Measurements from ENCODE around the gene ARL13A. TPM values are rescaled to one million over a fixed set of nuclear protein-coding genes. Genes with fewer than 3 reads are reported as not detected.
"Not testable (repeated sequence)": the region's sequence is repeated elsewhere in the genome, so short reads cannot be mapped to it uniquely, and the experiment has no call there.

The ARL13A gene
- total RNA-seq, result not detected

DNA sequence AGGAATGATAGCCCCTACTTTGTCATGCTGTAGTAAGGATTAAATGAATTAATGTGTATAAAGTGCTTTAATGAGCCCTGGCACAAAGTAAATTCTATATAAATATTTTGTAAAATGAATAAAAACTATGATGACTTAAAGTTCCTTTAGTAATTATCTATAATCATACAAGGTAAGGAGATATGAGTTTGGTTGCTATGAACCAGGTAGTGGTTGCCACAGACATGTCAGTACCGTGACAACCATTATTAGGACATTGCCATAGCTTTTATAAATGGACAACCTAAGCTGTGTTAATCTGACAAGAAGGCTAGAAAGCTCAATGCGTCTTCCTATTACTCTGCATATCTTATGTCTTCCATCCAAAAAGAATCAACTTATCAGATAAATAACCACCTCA is at the start of gene ARL13A:
ARL13A (plus strand) TSS at position 301 of the 400 bp plus-strand sequence. CDS start 3,982 bp downstream, outside the sequence.
- no peak for DNase-seq

DNA sequence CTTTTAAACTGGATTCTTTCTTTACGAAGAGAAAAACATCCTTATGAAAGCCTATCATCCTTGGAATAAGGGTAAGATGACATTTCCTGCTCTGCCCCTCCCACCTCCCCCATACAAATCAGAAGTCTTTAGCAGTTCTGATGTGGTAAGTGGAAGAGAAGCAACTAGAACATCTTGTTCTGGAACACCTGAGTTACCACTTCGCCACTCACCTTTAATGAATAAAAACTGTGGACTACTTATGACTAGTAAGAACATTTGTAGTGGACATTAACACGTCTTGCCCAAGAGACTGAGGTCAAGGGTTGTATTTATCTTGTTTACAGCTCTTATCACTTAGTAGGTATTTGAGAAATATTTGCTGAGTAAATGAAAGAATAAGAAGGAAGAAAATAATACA is 45.1 kb upstream of the ARL13A start:
- no peak for DNase-seq

DNA sequence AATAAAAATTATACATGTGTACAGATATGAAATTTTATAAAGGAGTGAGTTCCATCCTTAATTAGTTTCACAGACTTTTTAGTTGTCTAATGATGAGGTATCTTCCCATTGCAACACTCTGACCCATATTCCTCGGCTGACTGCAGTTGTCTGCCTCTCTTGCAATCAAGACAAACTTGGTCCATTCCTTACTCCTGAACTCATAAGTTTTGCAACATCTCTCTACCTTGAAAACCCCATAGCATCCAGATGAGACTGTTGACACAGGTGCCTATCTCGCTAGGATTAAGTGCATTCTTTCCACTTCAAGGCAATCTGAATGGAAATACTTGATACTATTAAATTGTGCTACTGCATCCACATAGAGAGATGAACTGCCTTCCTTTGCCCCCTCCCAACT is 43.1 kb upstream of the ARL13A start:
- no peak for DNase-seq

DNA sequence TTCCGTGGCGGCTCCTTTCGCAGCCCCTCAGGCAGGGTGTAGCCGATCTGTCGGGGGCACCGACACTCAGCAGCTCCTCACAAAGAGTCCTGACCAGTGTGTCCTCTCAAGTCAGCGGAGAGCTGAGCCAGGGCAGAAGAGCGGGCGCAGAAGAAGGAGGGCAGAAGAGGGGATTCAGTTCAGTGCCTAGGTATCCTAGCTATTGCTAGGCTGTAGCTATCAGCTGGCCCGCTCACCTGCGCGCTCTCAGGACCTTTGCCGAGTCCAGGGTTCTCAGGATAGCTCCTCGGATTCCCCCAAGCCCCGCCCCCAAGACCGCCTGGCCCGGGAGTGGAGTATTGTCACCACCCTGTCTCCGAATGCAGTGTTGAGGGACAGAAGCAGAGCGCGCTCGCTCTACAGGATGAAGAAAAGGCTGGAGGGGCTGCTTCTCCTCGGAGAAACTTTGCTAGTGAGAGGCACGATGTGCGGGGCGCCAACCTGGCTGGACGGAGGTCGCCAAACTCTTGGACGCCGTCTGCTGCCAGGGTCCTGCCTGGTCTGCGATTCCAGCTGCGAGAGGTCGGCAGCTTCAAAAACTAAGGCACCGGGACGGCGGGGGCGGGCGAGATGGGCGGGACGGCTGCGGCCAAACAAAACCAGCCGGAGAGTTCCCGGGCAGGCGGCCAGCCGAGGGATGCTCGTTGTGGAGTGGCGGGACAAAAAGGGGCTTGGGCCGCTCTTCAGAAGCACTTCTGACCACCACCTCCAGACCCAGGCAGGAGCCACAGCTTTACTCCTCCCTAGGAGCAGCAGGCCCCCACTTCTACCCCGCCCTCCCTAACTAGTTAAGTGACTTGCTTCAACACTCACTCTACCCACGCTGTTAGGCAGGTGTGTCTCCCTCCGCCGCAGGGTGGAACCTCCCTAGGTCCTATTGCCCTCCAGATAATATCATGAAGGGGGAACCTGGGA is 40.6 kb upstream of the ARL13A start, which contains the start of gene XKRX:
XKRX (minus strand) TSS at position 258 of the 954 bp plus-strand sequence. CDS start 613 bp downstream, outside the sequence.
- DNase-seq, result no peak

DNA sequence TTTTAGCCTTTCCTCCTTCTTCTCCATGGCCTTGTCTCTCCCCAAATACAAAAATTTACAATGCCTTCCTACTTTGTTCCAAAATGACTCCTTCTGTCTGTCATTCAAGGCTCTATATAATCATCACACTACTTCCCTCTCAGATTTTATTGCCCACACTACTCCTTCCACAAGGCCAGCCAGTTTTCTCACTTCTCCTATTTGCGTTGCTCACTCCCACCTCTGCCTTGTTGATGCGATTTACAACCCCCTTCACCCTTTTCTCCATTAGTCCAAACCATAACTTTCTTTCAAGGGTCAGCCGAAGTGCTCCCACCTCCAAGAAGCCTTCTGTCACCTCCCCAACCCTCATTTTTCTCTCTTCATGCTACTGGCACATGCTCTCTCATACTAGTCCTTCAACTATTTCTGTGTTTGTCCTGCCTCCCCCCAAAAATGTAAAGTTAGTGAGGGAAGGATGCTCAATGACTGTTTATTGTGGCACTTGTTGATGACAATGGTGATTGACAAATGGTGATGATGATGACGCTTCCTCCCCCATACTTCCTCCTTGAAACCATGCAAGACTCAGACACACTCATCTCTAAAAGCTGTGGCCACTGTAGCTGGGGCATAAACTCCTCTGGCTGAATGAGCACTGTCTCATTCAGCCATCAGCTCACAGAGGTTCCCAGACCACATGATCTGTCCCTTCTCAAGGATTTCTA is 38.1 kb upstream of the ARL13A start:
- no peak for DNase-seq

DNA sequence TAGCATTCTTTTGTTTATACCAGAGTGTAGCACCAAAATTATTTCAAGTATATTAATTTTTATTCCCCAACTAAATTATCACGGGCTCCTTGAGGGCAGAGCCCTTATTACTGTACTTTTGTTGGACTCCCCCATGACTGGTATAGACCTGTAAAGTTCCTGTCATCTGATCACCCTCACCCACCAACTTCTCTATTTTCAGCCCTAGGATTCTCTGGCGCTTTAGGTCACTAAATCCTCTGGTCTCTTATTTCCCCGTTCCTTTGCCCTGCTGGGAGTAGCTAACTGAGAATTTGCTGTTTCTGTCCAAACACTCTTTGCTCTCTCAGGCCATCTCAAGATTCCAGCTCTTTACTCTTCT is 37.6 kb upstream of the ARL13A start:
- no peak for DNase-seq

DNA sequence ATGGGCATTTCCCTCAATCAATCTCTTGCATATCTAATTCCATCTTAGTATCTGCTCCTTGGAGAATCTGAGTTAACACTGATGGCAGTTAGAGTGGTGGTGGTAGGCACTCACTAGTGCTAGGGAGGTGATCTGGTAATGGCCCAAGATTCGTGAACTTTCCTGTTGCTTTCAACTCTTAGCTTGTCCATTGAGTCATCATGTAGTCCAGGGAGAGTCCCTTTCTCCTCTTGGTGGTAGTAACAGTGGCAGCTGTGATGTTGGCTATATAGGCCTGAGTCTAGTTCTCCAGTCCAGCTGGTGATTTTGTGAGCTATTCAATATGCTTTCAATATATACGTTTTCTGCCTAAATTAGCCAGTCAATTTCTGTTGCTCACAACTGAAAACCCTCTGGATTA is 33.7 kb upstream of the ARL13A start:
- DNase-seq, result no peak

DNA sequence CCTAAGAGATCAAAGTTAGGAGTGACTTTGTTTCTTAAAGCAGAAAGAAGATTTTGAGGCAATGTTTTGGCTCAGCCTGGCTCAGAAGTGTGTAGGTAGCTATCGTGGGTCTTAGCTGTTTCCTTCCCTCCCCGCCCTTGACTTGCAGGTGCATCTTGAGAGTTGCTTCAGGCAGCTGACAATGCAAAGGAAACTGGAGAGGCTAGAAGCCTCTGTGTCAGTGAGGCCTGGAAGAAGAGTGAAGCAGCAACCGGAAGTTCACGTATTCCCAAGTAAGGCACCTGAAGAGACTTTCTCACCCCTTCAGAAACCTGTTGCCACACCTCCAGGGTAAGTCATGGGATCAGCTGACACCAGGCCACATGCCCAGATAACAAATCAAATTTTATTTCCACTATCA is 30.2 kb upstream of the ARL13A start:
- DNase-seq, result no peak

DNA sequence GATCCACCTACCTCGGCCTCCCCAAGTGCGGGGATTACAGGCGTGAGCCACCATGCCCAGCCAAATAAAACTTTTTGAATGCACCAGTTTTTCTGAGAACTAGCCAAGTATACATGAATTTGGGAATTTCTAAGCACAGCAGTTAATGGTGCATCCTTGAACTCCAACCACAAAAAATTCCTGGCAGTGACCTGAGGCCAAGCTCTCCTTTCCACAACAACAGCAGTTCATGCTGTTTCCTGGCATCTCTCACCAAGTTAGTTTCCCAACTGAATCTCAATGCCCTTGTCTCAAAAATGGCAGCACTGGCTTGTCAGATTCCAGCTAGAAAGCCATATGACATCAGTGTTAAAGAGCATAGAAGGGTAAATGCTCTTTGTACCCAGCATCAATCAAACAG is 24.9 kb upstream of the ARL13A start:
- no peak for DNase-seq

DNA sequence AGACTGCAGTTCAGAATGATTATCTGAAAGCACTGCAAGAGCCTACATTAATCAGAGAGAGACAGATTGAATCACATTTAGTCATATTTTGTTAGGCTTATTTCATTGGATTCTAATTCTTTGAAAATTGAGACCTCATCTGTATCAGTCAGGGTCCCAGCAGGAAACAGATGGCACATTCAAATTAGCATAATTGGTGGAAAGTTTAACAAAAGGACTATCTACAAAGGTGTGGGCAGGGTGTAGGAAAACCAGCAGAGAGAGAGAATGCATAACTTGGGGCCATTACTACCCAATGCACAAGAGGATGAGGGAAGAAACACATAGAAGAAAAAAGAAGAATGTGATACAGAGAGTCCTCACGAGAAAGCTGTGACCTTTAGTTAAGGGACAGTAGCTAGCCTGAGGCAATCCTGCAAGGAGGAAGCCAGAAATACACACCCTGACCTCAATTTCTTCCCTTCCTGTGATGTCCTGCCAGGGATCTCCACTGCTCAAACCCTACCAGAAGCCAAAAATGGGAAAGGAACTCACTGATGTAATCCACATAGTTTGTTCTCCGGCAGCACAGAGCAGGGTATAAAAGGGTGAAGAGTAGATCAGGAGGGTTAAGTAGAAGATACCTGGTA is 23.1 kb upstream of the ARL13A start:
- no peak for DNase-seq

DNA sequence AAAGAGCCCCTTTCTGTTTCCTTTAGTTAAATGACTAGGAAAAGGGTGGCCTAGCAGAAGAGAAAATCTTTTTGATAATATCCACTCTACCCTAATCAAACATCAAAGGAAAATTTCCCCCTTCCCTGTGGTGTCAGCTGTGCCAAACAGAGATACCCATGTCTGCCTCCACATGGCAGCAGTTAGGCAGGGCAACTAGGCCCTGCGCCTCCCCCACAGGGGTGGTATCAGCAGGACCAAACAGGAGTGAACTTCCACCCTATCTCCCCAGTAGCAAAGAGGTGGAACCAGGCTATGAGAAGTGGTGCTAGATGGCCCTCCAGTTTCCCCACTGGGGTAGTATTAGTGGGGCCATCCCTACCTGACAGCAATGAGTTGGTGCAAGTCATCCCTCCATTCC is 21.0 kb upstream of the ARL13A start:
- DNase-seq, result no peak

DNA sequence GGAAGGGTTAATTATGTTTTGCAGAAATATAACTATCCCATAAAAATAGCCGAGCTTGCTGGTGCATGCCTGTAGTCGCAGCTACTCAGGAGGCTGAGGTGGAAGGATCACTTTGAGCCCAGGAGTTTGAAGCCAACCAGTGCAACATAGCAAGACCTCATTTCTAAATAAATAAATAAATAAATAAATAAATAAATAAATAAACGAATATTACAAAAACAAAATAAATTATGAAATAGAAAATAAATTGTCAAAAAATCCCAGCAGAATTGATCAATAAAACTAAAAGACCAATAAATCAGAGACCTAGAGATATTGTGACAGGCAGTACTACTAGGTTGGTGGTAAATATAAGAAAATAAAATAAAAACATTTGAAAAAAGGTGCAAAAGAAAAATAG is 6.7 kb upstream of the ARL13A start:
- no peak for DNase-seq

DNA sequence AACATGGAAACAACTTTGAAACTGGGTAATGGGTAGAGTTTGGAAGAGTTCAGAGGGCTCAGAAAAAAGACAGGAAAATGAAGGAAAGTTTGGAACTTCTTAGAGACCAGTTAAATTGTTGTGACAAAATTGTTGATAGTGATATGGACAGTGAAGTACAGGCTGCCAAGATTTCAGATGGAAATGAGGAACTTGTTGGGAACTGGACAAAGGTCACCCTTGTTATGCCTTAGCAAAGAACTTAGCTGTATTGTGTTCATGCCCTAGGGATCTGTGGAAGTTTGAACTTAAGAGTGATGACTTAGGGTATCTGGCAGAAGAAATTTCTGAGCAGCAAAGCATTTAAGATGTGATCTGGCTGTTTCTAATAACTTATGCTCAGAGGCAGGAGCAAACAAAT is 5.1 kb upstream of the ARL13A start:
- DNase-seq, result no peak

DNA sequence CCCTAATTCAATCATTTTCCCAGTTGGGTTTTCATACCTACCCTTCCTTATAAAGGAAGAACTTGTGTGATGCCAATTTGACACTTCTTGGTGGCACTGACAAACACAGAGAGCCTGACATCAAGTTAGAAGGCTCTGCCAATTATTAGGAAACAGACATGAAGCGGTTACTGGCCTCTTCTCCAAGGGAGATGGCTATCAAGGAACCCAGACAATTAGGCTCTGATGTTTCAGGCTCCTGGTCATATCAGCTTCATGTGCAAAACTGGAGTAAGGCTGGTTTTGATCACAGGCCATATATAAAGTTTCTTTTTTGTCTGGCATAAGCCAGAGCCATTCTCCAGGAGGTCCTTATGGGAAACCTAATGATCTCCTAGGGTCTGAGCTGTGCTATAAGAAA is 428 bp downstream of the ARL13A start:
- no peak for DNase-seq

DNA sequence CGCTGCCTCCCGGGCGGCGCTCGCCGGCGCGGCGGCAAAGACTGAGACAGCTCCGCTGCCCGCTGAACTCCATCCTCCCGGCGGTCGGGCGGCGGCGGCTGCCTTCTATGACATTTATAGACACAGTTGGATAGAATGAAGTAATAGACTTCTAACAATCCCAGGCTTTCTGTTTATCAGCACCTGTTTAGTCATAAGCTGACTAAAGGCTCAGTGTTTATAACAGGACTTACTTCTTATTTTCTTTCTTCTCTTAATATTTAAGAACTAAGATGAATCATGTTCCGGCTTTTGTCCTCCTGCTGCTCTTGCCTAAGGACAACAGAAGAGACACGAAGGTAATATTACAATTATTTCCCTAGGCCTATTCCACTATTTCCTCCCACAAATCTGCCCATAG is 3.9 kb downstream of the ARL13A start:
- DNase-seq, result no peak

DNA sequence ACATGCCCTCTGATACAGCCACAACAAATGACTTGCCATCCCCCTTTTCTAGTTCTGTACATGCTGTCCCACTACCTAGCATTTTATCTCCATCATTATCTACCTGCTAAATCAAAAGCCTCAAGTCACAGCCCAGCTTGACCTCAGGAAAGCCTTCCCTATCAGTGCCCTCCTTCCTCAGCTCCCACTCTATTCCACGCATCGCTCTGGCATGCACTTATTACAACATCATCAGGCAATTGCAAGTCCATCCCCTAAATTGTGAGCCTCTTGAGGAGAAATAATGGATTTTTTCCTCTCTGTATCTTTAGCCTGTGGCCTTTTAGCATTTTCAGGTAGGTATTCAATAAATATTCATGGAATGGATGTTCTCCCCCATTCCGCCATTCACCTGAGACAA is 5.7 kb downstream of the ARL13A start:
- DNase-seq, result no peak

DNA sequence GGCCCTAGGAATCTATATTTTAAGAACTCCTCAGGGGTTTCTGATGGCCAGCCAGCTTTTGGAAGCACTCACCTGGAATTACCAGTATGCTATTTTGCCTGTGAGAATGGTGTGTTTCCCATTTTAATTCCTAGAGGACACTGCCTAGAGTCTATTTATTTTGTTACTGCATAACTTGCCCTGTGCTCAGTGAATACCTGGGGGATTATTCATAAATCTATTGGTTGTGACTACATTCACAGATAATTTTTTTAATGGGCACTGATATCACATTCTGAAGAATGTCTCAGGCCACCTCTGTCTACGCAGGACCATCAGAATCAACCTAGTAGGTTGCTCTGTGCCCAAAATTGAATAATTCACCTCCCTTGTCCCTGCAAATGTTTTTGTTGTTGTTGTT is 6.7 kb downstream of the ARL13A start:
- no peak for DNase-seq

DNA sequence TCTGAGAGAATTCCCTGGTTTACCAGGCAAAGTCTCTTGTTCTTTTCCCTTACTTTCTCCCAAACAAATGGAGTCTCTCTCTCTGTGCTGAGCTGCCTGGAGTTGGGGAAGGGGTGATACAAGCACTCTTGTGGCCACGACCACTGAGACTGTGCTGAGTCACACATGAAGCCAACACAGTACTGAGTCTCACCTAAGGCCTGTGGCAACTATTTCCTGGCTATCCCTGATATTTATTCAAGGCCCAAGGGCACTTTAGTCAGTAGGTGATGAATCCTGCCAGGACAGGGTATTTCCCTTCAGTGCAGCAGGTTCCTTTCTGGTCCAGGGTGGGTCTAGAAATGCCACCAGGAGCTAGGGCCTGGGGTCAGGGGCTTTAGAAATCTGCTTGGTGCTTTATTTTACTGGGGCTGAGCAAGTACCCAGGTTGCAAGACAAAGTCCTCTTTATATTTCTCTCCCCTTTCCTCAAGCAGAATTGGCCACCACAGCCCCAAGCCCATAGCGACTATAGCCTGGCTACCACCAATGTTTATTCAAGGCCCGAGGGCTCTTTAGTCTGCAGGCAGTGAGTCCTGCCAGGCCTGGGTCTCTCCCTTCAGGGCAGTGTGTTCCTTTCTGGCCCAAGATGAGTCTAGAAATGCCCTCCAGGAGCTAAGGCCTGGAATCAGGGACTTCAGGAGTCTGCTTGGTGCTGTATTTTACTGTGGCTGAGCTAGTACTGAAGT is 10.5 kb downstream of the ARL13A start:
- DNase-seq, result no peak

DNA sequence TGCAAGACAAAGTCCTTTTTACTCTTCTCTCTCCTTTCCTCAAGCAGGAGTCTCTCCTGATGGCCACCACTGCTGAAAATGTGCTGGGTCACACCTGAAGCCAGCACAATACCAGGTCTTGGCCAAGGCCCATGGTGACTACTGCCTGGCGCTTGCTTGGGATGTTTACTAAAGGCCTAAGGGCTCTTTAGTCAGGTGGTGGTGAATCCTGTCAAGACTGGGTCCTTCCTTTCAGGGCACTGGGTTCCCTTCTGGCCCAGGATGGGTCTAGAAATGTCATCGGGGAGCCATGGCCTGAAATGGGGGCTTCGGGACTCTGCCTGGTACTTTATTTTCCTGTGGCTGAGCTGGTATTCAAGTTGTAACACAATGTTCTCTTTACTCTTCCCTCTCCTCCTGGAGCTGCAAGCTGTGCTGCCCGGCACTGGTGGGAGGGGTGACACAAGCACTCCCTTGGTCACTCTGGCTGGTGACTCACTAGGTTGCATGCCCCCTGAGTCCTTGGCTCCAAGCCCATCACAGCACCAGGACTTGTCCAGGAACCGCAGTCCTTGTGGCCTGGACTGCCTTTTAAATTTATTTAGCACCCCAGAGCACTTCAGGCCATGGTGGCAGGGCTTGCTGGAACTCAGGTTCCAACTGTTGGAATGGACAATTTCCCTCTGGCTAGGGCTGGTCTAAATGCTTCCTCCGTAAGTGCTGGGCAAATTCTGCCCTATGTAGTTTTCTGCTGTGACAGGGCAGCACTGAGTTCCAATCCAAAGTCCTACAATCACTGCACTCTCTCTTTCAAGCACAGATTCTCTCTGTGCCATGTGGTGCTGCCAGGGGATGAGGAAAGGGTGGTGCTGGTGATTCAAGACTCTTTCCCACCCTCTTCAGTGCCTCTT is 11.3 kb downstream of the ARL13A start:
- no peak for DNase-seq

DNA sequence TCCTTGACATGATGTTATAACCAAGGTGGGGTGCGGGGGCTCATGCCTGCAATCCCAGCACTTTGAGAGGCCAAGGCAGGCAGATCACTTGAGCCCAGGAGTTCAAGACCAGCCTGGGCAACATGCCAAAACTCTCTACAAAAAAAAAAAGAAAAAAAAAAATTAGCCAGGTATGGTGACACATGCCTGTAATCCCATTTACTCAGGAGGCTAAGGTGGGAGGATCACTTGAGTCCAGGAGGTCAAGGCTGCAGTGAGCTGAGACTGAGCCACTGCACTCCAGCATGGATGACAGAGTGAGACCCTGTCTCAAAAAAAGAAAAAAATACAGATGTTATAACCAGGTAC is 12.0 kb downstream of the ARL13A start:
- DNase-seq, result not testable (repeated sequence)

DNA sequence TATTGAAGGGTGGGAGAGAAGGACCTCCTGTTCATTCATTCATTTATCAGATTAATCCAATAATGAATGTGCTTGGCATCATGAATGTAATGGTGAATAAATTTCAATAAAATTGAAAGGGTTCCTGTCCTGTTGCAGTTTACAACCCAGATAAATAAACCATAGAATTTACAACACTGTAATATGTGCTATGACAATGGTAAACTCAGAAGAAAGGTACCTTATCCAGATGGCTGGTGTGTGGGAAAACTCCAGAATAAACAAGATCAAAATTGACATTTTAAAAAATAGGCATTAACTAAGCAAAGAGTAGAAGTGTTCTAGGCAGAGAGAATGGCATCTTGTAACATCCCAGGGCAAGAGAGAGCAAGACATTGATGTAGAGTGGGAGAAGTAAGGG is 15.3 kb downstream of the ARL13A start:
- DNase-seq, result no peak

DNA sequence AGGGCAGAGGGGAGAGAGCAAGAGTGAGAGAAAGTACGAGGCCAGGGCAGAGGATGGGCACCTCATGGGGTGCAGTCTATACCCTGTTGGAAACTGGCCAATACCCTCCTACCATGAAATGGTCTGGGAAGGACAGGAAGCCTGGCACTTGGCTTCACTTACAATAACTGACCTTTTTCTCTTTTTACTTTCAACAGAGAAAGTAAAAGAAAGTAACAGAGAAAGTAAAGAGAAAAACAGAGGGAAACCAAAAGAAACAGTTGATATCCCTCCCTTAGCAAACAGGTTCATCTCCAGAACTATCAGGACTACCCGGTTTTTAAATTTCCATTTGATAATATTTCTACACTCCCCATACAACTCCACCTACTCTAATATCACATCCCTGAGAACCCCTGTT is 20.6 kb downstream of the ARL13A start:
- DNase-seq, result no peak
